Stimulated activated CD4-positive, alpha-beta T cell treated with anti-CD3 and anti-CD28 coated beads, TNF-alpha, amount 100 ng/mL, for 4 hours (primary cell): ENCODE measurements around the gene ZNF280C.

Source experiments
- DNase-seq, 3 experiments: peaks; one replicate each; pipeline ENCODE4 v3.0.0-alpha.2; 2020; ENCODE audit warnings: low read depth in 3 of 3

The ZNF280C gene

GRCh38 chrX:130179170-130179569 is 89.5 kb downstream of the ZNF280C start:
- DNase-seq: no peak

- DNase-seq: no peak
These were observed 91.8 kb downstream of the ZNF280C start for GRCh38 chrX:130176942-130177341.

- no peak for DNase-seq
These were observed 92.3 kb downstream of the ZNF280C start for GRCh38 chrX:130176354-130176776.

GRCh38 chrX:130174937-130175336 is 93.8 kb downstream of the ZNF280C start:
- no peak for DNase-seq

GRCh38 chrX:130174045-130174704 is 94.5 kb downstream of the ZNF280C start:
- DNase-seq: no peak

- no peak for DNase-seq
These were observed 95.4 kb downstream of the ZNF280C start for GRCh38 chrX:130173190-130173895.

GRCh38 chrX:130172127-130172845 is 96.4 kb downstream of the ZNF280C start:
- no peak for DNase-seq

GRCh38 chrX:130171446-130172126 is 97.1 kb downstream of the ZNF280C start, which contains the start of gene RAB33A:
TSS of gene RAB33A (plus strand) at chrX:130171962. CDS start at chrX:130172063, 101 bp downstream.
- peak in 1 of 3 experiments; percentile 8 for DNase-seq

GRCh38 chrX:130170752-130171445 is 97.8 kb downstream of the ZNF280C start:
- peak; percentile 34 to 40 (median 35) for DNase-seq

GRCh38 chrX:130167040-130167439 is 101.7 kb downstream of the ZNF280C start:
- no peak for DNase-seq

GRCh38 chrX:130166503-130166777 is 102.3 kb downstream of the ZNF280C start:
- no peak for DNase-seq

GRCh38 chrX:130165703-130166502 is 102.8 kb downstream of the ZNF280C start, which contains the start of gene AIFM1:
TSS of gene AIFM1 (minus strand) at chrX:130165841. CDS start at chrX:130165656, 185 bp downstream.
- DNase-seq: peak; percentile 56 to 73 (median 70)

GRCh38 chrX:130165181-130165702 is 103.5 kb downstream of the ZNF280C start:
- no peak for DNase-seq

- no peak for DNase-seq
These were observed 105.3 kb downstream of the ZNF280C start for GRCh38 chrX:130163398-130163797.

- no peak for DNase-seq
These were observed 106.5 kb downstream of the ZNF280C start for GRCh38 chrX:130162094-130162735.

GRCh38 chrX:130159776-130160175 is 108.9 kb downstream of the ZNF280C start:
- no peak for DNase-seq

- no peak for DNase-seq
These were observed 110.4 kb downstream of the ZNF280C start for GRCh38 chrX:130158311-130158710.

- no peak for DNase-seq
These were observed 113.1 kb downstream of the ZNF280C start for GRCh38 chrX:130155564-130155963.
